GM18508 (cell line): Measurements from ENCODE around the gene GPR21.
A peak's percentile ranks its signal among the peaks of the same experiment; 100 is the strongest.

ENCODE experiments used
- ATAC-seq: cut with Tn5 transposase; IDR thresholded peaks from one replicate; pipeline ENCODE4 v1.9.1; 2021; ENCODE audit warnings: moderate number of reproducible peaks; ENCODE audit not compliant: insufficient read depth, unreplicated experiment

GPR21 gene, protein sequence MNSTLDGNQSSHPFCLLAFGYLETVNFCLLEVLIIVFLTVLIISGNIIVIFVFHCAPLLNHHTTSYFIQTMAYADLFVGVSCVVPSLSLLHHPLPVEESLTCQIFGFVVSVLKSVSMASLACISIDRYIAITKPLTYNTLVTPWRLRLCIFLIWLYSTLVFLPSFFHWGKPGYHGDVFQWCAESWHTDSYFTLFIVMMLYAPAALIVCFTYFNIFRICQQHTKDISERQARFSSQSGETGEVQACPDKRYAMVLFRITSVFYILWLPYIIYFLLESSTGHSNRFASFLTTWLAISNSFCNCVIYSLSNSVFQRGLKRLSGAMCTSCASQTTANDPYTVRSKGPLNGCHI

DNA sequence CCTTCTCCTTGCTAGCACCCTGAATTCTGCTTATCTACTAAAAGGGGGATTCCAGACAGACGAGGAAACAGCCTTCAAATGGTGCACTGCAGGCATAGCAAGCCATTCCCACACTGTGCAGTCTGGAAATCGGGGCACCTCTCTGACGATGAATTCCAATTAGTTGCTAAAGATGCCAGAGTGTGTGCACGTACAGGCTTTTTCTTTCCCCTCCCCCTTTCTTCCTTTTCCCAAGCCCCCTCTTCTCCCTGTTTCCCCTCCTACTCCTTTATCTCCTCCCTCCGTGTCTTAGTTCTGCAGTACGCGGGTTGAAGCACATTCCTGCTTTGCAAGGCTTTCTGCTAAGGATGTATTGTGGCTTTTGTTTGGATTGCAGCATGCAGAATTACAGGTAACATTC lies at the start of gene GPR21:
GPR21 (plus strand) TSS at position 316 of the 400 bp plus-strand sequence. CDS start 900 bp downstream, outside the sequence.
- ATAC-seq = no peak

DNA sequence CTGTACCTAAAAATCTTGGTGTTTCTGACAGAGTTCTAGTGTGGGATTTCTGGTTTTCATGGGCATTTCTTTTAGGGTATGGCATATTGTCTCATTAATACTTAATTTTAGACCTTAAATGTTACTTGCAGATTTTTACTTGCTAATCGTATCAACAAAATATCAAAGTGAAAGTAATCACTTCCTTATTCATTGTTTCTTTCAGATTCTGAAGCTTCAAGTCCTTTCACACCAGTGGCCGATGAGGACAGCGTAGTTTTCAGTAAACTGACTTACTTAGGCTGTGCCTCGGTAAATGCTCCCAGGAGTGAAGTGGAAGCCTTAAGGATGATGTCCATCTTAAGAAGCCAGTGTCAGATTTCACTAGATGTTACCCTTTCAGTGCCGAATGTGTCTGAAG lies 47.5 kb upstream of the GPR21 start:
- ATAC-seq = no peak

DNA sequence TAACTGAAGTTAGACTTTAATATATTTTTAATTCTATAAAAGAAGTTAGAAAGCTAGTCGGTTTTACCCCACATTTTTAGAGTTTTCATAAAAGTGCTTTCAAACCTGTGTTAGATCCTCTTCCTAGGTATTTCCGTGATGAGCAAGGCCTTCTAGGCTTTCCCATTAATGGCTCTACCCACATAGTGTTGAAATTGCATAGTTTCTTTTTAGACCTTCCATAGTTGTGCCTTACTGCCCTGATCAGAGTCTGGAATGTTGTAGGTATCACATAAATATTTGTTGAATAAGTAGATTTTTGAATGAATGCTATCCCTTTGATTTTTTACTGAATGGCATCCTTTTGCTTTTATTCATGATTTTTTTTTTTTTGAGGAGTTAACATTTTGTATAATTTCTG lies 45.3 kb upstream of the GPR21 start:
- ATAC-seq = no peak

DNA sequence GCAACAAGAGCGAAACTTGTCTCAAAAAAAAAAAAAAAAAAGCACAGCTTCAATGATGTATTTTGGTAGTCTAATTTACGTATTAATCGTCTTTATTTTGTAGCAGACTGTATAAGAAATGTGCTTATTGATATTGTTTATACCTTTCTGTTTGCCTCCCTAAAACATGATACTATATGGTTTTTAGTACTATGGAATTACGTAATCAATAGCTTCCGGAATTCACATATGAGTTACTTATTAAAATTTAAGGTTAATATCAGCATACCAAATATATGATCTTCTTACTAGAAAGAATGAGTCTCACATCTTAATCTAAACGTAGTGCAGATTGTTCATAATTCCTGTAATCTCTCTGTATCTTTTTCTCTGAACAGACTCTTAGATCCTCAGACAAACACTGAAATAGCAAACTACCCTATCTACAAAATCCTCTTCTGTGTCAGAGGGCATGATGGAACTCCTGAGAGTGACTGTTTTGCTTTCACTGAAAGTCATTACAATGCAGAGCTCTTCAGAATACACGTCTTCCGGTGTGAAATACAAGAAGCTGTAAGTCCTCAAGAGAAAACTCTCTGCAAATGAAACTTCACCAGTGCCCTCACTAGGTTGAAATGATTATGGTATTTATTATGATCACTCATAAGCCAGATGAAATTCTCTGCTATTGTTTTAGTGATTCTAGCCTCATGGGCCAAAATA lies 44.4 kb upstream of the GPR21 start:
- peak; percentile 58 for ATAC-seq

DNA sequence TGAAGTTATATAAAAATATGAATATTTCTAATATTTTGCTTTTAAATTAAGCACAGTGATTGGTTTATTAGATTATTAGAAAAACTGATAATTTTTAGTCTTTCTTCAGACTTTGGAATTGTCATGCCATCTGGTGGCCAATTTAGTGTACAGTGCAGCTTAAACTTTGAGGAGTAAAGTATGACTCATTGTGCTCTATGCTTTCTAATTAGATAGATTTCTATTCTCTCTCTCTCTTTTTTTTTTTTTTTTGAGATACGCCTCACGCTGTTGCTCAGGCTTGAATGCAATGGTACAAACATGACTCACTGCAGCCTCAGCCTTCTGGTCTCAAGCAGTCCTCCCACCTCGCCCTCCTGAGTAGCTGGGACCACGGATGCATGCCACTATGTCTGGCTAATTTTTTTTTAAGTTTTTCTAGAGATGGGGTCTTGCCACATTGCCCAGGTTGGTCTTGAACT lies 42.1 kb upstream of the GPR21 start:
- no peak for ATAC-seq

DNA sequence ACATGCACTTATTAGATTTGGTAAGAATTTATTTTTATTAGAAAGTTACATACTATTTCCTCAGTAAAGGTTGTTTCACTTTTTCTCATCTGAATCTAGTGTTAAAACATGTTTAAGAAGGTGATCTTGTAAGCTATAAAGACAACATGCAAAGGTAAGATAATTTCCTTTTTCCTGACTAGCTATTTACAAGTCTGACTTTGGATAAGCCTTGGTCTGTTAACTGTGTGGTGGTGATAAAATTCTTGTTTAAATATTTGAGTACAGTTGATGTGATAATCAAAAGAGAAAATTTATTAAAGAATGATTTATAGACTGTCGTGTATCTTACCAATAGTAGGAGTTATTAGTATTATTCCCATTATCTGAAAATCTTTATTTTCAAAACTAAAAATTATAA lies 36.9 kb upstream of the GPR21 start:
- ATAC-seq = no peak

DNA sequence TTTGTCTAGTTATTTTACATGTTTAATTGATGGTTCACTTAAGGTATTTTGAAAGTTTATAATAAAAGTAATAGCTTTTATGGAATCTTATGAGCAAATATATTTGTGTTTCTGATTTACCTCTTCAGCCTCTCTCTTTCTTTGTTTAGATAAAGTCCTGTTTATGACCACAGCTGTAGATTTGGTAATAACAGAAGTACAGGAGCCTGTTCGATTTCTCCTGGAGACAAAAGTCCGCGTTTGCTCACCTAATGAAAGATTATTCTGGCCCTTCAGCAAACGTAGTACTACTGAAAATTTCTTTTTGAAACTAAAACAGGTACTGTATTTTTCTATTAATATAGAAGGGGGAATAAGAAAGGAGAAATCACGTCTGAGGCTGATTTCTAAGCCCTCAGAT lies 35.0 kb upstream of the GPR21 start:
- no peak for ATAC-seq

DNA sequence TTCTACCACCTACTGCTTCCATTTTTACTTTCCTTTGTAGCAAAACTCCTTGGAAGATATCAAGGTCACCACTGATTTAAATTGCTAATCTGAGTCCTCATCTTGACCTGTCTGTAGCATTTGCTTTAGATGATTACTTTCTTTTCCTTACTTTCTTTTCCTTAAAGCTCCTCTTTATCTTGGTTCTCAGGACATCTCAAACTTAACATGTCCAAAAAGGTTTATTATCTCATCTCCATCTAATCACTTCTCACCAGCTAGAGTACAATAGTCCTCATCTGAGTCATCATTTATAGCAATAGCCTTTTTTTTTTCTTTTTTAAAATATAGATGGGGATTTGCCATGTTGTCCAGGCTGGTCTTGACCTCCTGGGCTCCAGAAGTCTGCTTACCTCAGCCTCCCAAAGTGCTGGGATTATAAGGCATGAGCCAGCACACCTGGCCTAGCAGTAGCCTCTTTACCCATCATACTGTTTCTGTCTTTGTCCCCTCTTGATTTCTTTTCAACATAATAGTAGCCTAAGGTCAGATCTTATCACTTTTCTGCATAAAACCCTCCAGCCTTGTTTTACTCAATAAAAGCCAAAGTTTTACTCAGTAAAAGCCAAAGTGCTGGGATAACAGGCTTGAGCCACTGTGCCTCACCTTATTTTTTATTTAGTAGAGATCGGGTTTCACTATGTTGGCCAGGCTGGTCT lies 32.9 kb upstream of the GPR21 start:
- ATAC-seq = no peak

DNA sequence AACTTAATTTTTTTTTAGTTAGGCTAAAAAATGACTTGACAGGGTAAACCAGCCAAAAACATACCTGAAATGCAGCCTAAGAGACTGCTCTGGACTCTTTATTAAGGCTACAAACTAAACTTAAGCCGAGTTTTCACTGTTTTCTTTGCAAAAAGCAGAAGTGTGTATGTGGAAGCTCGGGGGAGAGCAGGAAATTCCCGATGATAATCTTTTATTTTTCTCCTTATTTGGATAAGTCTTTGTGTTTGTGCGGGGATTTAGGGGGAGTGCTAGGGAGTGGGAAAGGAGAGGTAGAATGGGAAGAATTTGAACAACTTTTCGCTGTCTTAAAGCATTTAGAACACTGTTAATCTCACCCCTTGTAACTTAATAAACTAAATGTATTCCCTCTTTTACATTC lies 30.7 kb upstream of the GPR21 start:
- no peak for ATAC-seq

DNA sequence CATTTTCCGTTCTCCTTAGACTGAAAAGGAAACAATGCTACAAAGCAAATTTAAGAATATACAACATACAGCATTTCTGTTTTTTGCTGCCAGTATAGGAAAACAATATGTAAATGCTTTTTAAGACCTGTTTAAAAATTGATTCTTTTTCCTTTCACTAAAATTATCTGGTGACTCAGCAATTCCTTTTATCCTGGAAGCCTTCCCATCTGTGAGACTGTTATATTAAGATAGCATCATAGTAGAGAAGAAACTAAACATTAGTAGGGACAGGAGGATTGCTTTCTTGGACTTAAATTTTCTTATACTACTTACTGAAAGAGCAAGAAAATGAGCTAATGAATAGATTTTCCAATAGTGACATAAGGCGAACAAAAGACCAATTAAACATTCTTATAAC lies 30.0 kb upstream of the GPR21 start:
- ATAC-seq = no peak

DNA sequence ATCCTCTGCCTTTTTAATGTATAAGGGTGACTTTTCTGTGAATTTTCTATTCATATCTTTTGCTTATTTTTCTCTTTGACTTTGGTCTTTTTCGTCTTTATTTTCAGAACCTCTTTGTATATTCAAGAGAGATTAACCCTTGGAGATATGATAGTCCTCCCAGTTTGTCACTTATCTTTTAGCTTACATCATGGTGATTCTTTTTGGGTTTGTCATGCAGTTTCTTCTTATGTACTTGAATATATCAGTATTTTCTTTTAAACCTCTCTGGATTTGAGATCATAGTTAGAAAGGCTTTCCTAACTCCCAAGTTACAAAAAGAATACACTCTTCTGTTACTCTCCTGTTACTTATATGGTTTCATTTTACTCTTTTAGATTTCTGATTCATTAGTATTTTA lies 27.5 kb upstream of the GPR21 start:
- no peak for ATAC-seq

DNA sequence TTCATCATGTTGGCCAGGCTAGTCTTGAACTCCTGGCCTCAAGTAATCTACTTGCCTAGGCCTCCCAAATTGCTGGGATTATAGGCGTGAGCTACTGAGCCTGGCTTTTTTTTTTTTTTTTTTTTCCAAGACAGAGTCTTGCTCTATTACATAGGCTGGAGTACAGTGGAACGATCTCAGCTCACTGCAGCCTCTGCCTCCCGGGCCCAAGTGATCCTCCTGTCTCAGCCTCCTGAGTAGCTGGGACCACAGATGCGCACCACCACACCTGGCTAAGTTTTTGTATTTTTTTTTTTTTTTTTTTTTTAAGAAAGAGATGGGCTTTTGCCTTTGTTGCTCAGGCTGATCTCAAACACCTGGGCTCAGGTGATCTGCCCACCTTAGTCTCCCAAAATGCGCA lies 26.2 kb upstream of the GPR21 start:
- ATAC-seq = no peak

DNA sequence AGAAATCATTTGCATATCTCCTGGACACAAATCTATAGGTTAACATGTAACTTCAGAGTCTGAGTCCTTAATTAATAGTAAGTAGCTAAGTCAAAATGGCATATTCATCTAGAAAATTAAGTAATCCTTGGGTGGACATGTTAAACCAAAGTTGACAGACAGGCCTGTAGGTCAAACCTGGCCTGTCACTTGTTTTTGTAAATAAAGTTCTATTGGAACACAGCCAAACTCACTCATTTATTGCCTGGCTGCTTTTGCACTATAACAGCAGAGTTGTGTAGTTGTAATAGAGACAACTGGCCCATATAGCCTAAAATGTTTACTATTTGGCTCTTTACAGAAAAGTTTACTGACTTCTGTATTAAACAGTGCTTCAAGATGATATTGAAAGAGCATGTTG lies 24.6 kb upstream of the GPR21 start:
- ATAC-seq = no peak

DNA sequence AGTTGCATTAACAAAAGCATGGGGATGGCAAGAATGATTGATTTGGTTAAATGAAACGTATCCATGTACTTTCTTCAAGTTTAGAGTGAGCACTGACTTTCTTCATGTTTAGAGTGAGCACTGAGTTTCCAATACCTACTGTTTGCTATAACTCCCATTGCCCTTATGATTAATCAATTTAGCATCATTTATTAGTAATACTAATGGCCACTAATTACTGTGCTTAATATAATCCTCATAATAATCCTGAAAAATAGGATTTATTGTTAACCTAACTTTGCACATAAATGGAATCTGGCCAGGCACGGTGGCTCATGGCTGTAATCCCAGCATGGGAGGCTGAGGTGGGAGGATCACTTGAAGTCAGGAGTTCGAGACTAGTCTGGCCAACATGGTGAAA lies 22.1 kb upstream of the GPR21 start:
- no peak for ATAC-seq

DNA sequence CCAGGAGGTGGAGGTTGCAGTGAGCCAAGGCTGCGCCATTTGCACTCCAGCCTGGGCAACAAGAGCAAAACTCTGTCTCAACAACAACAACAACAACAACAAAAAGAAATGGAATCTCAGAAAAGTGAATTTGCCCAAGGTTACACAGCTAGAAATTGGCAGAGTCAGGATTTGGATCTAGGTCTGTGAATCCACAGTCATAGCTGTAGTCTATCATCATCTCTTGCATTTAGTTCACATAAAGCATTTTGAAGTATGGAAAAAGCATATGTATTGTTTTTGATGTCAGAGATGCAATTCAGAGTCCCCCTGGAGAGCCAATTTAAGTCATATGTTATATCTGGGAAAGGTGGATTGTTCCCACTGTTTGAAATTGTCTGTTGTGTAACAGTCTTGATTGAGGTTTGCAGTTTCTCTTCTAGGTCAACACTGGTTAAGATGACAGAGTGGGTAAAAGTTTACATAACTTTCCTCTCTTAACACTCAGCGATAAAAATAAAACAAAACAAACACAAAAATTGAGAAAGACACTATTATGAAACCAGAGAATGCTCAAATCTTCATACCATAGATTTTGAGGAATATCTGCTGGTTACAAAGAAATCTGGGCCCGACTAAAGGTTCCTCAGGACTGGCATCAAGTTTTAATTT lies 21.5 kb upstream of the GPR21 start:
- no peak for ATAC-seq

DNA sequence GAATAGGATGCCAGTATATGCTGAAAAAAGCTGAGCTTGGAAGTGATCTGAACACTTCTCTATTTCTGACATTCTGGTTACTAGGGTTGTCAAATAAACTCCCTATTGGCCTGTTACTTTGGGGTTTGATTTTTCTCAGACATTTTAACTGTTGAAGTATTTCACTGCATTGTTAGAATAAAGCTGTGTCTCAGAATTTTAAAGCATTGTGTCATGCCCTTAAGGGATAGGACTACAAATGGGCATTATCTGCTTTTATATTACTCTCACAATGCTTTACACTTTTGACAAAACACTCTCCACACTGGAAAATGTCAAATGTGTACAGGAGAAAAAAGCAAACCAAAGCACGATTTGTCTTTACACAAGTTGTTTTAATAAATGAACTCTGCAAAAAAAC lies 16.8 kb upstream of the GPR21 start:
- no peak for ATAC-seq

DNA sequence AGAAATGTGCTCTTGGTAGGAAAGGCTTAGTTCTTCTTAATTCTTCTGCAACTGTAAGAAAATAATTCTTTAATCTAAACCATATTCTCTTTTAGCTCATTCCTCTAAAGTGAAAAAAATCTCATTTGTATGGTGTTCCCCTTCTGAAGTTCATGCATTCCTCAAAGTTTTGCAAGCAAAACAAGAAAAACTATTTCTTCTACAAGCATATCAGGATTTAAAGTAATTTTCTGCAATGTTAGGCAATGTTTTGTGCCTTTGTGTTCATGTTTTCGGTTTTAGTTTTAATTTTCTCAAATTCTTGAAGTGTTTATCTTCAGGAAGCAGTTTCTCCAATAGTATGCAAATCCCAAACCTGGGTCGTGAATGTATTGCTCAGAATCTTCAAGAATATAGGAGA lies 12.7 kb upstream of the GPR21 start:
- ATAC-seq = no peak

DNA sequence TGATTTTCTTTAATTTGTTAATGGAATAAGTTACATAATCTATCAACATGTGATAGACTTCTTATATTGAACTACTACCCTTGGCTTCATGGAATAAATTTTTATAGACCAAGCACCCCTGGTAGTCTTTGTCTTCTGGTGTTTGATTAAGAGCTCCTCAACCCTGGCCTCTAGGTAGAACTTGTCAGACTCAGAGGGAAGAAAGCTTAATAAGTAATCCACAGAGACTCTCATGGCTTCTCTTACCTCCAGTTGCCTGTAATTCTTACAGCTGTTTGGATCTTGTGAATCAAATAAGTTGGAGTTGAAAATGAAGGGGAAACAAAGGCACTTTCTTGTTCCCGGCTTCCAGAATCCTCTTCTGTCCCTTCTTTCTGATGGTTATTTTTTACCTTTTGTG lies 7.0 kb upstream of the GPR21 start:
- no peak for ATAC-seq

DNA sequence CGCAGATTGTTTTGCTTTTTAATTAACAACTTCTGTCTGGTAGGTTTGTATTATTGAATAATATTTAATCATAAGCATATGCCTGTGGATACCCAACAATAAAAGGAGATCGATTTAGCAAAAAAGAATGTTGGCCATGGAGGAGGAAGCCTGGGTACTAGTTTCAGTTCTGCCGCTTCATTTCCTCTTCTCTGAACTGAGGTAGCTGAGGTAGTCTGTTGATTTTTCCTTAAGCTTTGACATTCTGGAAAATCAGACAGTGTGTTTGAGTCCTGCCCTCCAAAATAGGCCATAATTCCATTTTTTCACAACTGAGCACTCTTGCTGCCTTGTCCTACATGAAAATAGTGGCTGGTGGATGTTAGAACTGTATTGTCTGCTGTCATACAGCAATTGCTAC lies 6.0 kb upstream of the GPR21 start:
- no peak for ATAC-seq

DNA sequence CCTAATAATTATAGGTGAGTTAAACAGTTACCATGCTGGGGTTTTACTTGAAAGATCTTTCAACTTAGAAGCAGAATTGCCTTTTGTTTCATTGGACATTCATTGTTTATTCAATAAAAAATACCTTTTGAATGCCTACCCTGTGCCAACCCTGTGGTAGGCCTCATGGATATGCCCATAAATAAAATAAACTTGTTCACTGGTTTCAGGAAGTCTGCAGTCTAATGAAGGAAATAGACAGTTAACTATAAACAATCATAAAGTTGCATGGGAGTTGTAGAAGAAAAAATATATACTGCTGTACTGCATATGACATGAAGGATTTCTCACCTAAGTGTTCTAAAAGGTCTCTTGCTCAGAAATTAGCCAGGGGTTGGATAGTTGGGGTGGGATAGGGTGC lies 5.3 kb upstream of the GPR21 start:
- ATAC-seq = no peak

DNA sequence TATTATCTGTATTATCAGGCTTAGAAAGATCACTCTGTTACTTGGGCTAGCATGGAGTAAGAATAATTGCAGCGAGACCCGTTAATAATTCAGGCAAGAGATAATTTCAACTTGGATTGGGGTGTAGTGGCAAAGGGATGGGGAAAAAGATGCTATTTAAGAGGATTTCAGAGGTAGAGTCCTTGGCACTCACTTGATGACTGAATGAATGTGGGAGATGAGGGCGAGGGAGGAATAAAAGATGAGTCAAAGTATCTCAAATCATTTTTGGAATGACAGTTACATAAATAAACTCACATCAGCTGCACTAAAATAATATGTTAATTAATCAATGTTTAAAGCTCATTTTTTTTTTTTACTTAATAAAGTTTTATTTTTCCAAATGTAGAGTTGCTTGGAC lies 4.5 kb upstream of the GPR21 start:
- ATAC-seq = no peak
